NCI-H1092 treated with DMSO at 0.1 percent for 48 hours (cell line): ENCODE data around the gene REEP2.
"Not testable (repeated sequence)": the region's sequence is repeated elsewhere in the genome, so short reads cannot be mapped to it uniquely, and the experiment has no call there.

ENCODE experiments used
- DNase-seq: peaks from one replicate; lab custom pipeline; 2025; lab: John Stamatoyannopoulos, UW

The REEP2 gene

GRCh38 chr5:138438724-138439476 lies at the start of gene REEP2:
Gene REEP2, plus strand, starts transcription at chr5:138439057. Its CDS starts 152 bp downstream, at chr5:138439209.
- DNase-seq: peak; percentile 57

- no peak for DNase-seq
Observed at GRCh38 chr5:138389332-138389731, 49.5 kb upstream of the REEP2 start.

GRCh38 chr5:138389911-138390310 lies 48.9 kb upstream of the REEP2 start:
- not testable (repeated sequence) for DNase-seq

GRCh38 chr5:138391859-138392386 lies 46.9 kb upstream of the REEP2 start:
- no peak for DNase-seq

GRCh38 chr5:138402640-138403039 lies 36.2 kb upstream of the REEP2 start:
- DNase-seq: no peak

GRCh38 chr5:138408023-138408422 lies 30.8 kb upstream of the REEP2 start:
- DNase-seq: no peak

GRCh38 chr5:138410996-138411640 lies 27.7 kb upstream of the REEP2 start:
- not testable (repeated sequence) for DNase-seq

- no peak for DNase-seq
Observed at GRCh38 chr5:138418444-138418843, 20.4 kb upstream of the REEP2 start.

GRCh38 chr5:138425079-138425478 lies 13.8 kb upstream of the REEP2 start:
- DNase-seq: no peak

- no peak for DNase-seq
Observed at GRCh38 chr5:138435943-138436342, 2.9 kb upstream of the REEP2 start.

- DNase-seq: no peak
Observed at GRCh38 chr5:138438003-138438723, 694 bp upstream of the REEP2 start.

- peak; percentile 44 for DNase-seq
Observed at GRCh38 chr5:138439477-138440158, 761 bp downstream of the REEP2 start.

- no peak for DNase-seq
Observed at GRCh38 chr5:138440159-138441073, 1.6 kb downstream of the REEP2 start.

GRCh38 chr5:138441221-138441620 lies 2.4 kb downstream of the REEP2 start:
- DNase-seq: no peak

- DNase-seq: no peak
Observed at GRCh38 chr5:138444078-138444773, 5.4 kb downstream of the REEP2 start.

GRCh38 chr5:138444774-138445546 lies 6.1 kb downstream of the REEP2 start:
- DNase-seq: no peak

- no peak for DNase-seq
Observed at GRCh38 chr5:138445547-138446271, 6.9 kb downstream of the REEP2 start.

GRCh38 chr5:138448070-138448469 lies 9.2 kb downstream of the REEP2 start:
- no peak for DNase-seq
